GM12801 (cell line): ENCODE data around the gene FHDC1.

Experiments used
- CTCF ChIP-seq: IDR thresholded peaks from one replicate; pipeline ENCODE4 v1.5.1; 2011; ENCODE audit warnings: control low read depth; ENCODE audit not compliant: insufficient read length; ENCODE audit errors: extremely low read depth

FHDC1 gene

DNA sequence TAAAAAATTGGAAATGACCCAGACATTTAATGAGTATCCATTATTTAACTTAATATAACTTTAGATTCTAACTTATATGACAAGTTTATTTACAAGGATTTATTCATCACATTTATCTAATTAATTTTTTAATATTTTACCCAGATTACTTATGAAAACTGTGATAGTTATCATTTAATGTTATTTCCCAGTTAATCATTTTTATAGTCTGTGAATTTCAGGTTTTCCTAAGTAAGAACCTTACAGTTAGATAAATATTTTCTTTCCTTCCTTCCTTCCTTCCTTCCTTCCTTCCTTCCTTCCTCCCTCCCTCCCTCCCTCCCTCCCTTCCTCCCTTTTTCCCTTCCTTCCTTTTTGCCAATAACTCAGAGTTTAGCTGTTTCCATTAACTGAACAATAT, 14.8 kb upstream of the FHDC1 start:
- no peak for TF ChIP-seq CTCF

GRCh38 chr4:152925851-152926250, 10.3 kb upstream of the FHDC1 start:
- no peak for TF ChIP-seq CTCF

DNA sequence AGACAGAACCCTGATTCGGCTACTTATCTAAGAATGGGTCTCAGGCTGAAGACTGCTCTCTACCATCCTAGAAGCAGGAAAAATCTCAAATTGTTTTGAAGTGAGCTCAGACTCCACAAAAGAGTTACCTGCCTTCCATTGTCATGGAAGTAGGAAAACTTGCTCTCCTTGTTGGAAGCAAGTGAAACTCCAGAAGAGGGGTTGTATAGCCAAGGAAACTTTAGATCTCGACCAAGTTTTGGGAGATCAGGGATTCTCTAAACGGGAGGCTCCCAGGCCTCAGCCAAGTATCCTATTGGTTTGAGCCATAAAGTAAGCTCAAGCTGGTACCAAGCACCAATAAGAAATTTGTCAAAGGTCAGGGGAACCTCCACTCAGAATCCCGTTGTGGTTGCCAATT, 9.2 kb upstream of the FHDC1 start:
- TF ChIP-seq CTCF = no peak

DNA sequence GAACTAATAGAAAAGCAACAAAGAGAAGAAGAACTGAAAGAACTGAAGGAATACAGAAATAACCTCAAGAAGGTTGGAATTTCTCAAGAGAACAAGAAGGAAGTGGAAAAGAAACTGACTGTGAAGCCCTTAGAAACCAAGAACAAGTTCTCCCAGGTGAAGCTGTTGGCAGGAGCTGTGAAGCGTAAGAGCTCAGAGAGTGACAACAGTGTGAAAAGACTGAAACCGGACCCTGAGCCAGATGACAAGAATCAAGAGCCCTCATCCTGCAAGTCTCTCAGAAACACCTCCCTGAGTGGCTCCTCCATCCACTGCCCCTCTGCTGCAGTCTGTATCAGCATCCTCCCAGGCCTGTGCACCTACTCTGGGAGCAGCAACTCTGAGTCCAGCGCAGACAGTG, 8.4 kb upstream of the FHDC1 start:
- no peak for TF ChIP-seq CTCF

DNA sequence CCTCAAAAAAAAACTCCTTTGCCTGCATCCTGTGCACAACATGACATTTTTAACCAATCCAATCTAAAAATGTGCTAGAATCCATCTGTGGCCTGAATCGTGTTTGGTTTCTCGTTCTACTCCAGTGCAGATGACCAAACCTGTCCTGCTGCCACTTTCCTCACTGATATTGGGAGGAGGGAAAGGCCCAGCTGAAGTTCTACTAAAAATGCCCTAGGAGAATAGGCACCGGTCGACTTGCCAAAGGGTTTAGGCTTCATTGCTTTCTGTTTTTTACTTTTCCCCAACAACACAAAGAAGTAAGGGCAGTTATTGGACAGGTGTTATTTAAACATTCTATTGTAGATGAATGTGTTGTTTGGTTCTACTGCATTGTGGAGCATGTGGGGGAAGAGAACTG, 7.8 kb upstream of the FHDC1 start:
- TF ChIP-seq CTCF = no peak

DNA sequence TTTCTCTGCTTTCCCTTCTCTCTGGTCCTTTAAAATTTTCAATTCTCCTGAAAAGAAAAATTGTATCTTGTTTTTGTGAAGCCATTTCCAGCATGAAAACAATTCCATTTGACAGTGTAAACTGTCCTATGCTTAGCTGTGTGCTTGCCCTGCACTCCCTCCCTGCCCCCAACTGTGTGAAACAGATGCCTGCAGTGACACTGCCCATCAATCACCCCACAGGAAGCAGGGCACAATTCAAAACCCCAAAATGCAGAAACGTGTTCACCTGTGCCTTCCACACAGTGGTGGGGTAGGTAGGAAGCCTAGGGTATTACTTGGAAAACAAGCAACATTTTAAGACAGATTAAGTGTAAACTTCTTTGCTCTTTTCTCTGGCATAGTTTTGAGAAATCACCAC, 6.2 kb upstream of the FHDC1 start:
- TF ChIP-seq CTCF = no peak

GRCh38 chr4:152935143-152935542, 980 bp upstream of the FHDC1 start:
- no peak for TF ChIP-seq CTCF
